NCI-H187 (cell line): ENCODE measurements around the gene KIF2A.
A peak's percentile ranks its signal among the peaks of the same experiment; 100 is the strongest.
"Not testable (repeated sequence)": the region's sequence is repeated elsewhere in the genome, so short reads cannot be mapped to it uniquely, and the experiment has no call there.

Source experiments
- DNase-seq, 2 experiments: peaks; one replicate each; lab custom pipeline; 2025; lab: John Stamatoyannopoulos, UW

KIF2A gene

DNA sequence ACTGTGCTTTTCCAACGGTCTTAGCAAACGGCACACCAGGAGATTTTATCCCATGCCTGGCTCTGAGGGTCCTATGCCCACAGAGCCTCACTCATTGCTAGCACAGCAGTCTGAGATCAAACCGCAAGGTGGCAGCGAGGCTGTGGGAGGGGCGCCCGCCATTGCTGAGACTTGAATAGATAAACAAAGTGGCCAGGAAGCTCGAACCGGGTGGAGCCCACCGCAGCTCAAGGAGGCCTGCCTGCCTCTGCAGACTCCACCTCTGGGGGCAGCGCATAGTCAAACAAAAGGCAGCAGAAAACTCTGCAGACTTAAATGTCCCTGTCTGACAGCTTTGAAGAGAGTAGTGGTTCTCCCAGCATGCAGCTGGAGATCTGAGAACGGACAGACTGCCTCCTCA is 14.2 kb upstream of the KIF2A start:
- DNase-seq = not testable (repeated sequence)

DNA sequence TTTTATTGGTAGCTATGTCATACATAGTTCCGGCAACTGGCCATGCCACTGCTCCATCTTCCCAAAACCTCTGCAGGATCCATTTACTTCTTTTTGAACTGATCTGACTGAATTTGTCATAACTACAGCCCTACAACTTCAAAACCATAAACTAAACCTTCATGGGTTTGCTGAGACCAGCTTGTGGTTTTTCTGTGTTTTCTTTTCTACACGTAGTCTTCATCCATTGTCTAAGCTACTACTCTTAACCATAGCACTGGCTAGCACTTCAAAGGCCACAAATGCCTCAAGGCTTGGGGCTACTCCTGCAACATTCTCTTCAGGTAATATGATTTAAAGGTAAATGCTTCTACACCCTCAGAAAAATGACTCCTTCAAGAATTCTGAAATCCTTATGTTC is 9.0 kb upstream of the KIF2A start:
- no peak for DNase-seq

DNA sequence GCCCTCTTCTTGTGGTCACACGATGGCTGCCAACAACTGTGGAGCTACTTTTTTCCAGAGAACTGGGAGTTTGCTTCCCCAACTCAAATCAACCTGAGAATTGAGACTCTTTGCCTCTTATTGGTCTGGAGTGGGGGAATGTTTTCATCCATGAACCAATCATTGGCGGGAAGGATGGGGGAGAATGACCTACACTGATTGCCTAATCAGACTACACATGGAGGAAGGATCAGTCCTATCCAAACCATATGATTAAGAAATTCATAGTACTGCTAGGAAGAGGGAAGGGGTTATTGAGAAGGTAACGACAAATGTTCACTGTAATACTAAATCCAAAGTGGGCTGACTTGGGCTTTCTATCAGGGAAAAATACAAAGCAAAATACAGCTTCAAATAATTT is 7.9 kb upstream of the KIF2A start:
- DNase-seq = no peak

DNA sequence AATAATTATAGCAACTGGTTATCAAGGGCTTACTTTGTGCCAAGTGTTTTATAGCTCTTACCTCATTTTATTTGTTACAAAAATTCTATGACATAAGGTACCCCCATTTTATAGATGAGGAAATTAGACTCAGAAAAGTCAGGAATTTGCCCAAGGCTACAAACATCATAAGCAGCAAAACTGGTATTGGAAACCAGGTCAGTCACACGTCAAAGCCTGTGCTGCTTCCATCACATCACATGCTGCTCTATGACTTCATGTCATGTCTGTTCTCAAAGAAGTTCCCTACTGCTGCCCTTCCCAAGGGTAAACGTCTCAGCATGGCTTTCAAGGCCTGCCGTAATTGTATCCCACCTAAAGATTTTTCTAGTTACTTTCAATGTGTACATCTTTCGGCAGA is 6.9 kb upstream of the KIF2A start:
- DNase-seq = no peak

DNA sequence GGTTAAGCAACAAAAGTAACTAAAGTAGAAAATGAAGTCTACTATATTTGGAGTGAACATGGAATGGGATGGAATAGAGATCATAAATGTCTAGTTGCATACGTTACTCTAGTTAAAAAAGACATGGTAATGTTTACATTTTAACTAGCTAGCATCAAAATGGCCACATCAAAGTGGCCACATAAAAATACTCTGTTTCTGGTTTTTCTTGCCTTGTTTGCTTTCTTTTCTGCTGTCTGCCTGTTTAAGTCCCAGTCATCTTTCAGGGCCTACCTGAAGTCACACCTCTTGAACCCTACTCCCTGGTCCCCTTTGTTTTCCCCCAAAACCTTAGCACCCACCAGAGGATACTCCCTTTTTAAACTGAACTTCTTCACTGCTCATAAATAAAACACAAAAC is 6.4 kb upstream of the KIF2A start:
- no peak for DNase-seq

DNA sequence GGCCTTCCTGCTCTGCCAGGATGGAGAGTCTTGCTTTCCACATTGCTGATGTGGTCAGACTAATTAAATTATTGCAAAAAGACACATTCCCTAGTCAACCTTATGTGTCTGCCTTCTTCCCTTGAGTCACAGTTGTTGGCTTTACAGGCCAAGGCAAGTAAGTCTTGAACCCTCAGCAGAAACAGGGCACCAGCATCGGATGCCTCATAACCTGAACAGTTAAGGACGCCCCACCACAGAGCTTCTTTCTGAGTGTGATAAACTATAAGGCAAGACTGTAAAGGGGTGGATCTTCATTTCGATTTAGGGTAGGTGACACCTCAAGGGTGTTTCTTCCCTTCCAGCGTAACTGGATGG is 670 bp upstream of the KIF2A start:
- no peak for DNase-seq

DNA sequence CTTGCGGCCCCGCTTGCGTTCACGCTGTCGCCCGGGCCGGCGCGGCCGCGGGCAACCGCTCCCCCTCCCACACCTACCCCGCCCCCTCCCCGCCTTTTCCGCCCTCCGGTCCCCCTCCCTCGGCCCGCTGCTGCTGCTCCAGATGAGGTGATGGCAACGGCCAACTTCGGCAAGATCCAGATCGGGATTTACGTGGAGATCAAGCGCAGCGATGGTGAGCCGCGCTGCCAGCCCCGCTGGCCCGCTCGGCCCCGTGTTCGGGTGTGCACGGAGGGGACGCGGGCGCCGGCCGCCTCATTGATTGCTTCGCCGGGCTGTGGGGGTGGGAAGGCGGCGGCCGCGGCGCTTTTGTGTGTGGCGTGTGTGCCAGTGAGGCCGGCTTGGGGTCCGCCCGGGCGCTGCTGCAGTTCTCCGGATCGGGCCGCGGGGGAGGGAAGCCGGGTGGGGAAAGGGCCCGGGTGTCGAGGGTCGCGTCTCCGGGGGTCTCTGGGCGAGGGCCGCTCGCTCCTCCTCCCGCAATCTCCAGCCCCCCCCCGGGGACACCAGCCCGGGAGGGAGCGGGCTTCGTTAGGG is 403 bp downstream of the KIF2A start:
- peak; percentile 39 to 85 for DNase-seq

DNA sequence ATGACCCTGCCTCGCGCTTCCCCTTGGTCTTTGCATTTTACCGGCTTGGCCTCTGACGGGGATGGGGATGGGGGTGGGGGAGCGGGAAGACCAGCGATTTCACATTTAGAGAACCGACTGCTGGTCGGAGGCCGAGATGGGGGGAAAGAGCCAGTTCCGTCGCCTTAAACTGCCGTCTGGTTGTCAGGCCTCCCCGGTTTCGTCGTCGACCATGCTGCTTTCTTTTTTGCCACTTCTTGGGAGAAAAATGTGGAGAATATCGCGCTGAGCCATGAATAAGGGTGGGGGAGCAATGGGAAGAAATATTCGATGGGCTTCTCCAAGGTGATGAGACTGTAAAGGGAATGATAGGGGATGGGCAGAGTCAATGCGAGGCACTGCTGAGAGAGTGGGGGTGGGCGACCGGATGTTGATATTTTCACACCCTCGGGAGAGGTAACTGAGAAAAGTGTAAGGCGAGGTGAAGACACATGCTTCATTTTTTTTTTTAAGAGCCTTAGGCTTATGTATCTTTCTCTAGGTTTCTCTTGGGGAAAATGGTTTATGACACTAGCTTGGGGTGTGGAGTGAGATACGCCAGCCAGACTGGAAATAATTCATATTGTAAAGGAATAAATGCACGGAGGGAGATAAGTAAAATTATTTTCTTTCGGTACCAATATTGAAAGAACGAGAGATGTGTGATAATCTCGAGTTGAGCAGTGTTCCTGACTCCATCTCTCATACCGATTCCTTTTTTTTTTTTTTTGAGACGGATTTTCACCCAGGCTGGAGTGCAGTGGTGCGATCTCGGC is 1.1 kb downstream of the KIF2A start:
- peak in 1 of 2 experiments; percentile 5 for DNase-seq

DNA sequence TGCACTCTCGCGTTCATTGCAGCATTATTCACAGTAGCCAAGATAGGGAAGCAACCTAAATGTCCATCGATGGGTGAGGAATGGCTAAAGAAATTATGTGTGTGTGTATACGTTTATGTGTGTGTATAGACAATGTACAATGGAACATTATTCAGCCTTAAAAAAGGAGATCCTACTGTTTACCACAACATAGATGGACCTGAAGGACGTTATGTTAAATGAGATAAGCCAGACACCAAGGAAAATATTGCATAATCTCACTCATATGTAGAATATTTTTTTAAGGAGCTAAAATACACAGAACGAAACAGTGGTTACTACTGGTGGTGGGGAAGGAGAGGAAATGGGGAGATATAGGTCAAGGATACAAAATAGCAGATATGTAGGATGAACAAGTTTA is 2.4 kb downstream of the KIF2A start:
- no peak for DNase-seq

DNA sequence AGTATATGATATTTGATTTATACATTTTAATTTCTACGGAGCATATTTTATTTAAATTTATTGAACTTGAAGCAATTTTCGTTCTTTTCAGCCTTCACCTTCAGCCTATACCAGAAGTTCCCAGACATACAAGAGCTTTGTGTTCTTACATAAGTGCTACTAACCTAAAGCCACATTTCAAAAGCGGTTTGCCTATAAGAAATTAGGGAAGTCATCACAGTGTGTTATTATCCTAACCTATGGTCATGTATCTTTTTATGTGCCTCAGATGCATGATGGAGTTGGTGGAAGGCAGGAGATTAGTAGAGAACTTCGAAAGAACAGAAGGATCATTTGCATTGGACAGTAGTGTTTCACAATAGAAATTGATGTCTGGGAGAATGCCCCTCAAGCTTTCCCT is 3.1 kb downstream of the KIF2A start:
- no peak for DNase-seq

DNA sequence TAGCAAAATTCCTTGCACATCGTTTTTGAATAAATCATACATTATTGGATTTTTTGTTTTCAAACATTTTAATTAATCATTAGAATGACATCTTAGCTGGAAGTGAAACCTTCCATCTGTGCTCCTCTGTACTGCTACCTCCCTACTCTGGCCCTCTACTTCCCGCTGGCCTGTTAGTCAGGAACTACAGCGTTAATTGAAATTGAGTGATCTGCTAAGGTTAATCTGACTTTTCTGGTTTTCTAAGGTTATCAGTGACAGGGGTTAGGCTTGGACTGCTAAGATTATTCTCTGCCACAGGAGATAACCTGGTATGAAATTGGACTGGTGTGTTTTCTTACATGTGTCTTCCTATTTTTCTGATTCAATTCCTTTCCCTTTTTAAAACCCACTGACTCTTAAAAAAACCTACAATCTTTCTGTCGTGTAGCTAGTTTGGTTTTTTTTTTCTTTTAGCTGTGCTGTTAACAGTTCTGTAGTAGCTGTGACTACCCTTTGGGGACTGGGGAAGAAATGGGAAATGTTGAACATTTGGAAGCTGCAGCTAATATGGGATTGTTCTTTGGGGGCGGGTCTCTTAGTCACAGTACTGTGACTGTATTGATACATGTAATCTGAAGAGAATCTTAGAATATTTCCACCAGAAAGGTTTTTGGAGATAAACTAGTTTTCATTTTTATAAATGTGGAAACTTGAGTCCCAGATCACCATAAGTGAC is 4.6 kb downstream of the KIF2A start:
- DNase-seq = no peak

DNA sequence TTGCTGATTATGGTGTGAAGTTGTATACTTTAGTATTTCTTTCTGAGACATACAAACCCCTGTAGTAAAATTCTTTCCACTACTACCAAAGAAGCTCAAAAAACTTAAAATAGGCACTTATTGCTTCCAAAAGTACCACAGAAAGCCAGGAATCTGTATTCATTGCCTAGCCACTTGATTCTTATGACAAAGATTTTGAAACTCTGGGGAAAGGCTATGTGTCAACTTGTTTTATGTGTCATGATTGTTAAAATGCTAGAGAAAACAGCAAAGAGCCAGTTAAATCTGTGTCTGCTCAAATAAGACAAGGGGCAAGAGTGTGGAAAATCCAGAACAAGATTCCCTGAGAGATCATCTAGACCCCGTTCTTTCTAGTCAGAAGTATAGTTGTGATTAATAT is 6.0 kb downstream of the KIF2A start:
- no peak for DNase-seq

DNA sequence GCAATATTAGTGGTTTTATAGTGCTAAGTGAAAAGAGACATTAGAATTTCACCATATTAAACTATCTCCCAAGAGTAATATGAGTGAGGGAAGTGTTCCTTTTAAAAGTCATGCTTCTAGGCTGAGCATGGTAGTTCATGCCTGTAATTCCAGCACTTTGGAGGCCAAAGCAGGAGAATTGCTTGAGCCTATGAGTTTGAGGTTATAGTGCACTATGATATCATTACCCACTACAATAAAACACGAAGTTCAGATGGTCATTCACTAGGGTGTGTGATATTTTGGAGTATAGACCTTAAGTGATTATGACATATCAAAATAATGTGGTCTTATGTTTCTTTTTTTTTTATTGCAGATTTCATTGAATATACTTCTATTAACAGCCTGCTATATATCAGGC is 6.7 kb downstream of the KIF2A start:
- DNase-seq = no peak

DNA sequence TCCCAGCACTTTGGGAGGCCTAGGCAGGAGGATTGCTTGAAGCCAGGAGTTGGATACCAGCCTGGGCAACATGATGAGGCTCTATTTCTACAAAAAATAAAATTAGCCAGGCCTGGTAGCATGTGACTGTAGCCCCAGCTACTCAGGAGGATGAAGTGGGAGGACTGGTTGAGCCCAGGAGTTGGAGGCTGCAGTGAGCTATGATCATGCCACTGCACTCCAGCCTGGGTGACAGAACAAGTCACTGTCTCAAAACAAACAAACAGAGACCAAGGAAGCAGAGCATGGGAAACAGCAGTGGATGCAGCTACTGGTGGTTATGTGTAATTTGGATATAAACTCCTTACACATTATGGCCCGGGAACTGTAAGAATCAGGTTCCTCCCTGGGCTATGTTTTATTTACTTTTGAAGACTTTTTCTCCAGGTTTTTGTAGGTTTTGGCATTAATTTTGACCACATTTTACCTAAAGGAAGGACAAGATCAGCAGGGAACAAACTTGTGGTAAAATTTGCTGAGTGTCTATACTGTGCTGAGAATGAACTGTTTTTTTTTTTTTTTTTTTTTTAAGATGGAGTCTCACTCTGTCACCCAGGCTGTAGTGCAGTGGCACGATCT is 8.3 kb downstream of the KIF2A start:
- DNase-seq = no peak

DNA sequence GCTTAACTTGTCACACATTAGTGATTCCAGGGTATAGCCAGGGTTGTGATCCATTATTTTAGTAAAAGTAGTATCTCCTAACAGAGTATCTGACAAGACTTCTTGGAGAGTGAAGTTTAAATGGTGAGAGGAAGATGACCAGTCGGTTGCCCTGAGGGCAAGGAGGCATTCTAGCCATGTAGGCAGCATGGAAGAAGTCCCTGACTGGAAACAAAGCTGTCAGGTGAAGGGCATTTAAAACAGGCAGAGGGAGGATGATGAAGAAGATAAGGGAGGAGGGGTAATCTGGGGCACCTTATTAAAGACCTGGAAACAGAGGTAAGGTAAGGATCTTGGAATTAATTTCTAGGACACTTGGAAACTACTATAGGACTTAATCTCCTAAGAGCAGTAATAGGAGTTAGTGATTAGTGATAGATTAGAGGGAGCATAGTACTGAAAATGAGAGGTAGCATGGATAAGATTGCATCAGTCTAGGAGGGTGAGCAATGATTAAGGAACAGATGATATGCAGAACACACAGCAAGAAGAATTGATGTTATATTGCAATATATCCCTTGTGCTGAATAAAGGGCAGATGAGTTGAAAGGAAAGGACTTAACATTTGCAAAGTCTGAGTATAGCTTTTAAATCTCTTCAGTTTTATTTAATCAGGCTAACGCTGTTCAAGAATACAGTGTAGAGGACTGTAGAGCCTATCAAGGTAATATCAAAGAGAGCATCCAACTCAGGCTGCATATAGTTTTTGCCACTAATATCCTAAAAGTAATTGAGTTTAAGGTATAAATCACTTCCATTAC is 9.6 kb downstream of the KIF2A start:
- DNase-seq = no peak

DNA sequence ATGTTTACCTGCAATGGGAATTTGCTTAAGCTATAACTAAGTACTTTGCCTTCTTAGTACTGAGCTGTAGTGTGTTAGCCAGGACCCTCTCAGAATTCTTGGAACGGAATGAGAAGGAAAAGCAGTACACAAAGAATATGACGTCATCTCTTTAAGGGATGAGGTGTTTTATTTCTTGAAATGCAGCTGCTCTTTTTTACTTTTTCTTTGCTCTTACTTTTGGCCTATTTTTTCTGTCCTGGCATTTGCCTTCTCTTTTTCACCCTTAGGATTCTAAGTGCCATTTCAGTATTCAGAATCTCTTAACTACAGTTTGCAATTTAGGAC is 10.1 kb downstream of the KIF2A start:
- DNase-seq = no peak

DNA sequence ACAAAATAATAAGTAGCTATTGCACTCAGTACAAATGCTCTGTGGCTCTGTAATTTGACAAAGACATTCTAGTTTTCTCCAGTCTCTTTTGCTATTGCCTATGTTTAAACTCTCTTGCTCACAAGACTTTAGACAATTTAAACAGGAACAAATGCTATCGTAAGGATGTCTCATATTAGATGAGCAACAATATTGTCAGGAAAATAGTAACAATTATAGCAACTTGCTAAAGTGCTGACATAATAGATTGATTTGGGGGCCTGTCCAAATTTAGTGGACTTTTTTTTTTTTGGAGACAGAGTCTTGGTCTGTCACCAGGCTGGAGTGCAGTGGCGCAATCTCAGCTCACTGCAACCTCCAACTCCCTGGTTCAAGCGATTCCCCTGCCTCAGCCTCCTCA is 11.8 kb downstream of the KIF2A start:
- DNase-seq = no peak

DNA sequence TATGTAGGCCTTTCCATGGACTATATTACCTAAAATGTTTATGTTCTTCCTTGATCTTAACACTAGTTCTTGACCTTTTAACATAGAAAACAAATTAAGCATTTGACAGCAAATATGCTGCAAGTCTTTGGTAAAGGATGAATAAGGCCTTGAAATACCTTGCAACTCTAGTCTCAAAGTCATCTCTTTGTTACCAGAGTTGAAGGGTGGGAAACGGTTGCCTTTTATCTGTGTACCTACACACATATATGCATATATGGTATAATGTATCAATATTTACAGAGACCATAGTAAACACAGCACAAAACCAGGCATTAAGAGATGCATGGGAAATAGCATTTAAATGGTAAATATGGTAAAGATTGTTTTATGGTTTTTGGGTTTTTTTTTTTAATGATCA is 16.5 kb downstream of the KIF2A start:
- no peak for DNase-seq

DNA sequence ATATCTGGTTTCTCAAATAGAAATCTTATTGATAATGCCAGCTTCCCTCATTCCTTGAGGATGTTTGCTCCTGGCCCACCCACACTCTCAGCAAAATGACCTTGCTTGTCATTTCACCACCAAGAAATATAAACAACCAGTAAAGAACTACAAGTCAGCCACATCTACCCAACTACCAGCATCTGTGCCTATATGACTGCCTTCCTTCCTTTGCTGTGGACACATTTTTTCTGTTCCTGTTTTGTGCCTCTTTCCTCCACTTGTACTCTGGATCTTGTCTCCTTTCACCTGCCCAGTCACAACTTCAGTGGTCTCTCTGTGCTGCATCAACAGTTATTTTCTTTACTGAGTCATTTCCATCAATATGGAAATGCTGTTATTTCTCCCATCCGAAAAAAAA is 20.3 kb downstream of the KIF2A start:
- DNase-seq = no peak

DNA sequence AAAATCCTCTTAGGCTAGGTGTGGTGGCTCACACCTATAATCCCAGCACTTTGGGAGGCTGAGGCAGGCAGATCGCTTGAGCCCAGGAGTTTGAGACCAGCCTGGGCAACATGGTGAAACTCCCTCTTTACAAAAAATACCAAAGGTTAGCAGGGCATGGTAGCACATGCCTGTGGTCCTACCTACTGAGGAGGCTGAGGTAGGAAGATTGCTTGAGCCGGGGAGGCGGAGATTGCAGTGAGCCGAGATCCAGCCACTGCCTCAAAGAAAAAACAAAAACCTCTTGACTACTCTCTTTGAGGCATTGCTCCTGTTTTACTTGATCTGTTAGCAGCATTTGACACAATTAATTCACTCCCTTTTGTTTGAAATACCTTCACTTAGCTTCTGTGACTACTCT is 20.7 kb downstream of the KIF2A start:
- no peak for DNase-seq

DNA sequence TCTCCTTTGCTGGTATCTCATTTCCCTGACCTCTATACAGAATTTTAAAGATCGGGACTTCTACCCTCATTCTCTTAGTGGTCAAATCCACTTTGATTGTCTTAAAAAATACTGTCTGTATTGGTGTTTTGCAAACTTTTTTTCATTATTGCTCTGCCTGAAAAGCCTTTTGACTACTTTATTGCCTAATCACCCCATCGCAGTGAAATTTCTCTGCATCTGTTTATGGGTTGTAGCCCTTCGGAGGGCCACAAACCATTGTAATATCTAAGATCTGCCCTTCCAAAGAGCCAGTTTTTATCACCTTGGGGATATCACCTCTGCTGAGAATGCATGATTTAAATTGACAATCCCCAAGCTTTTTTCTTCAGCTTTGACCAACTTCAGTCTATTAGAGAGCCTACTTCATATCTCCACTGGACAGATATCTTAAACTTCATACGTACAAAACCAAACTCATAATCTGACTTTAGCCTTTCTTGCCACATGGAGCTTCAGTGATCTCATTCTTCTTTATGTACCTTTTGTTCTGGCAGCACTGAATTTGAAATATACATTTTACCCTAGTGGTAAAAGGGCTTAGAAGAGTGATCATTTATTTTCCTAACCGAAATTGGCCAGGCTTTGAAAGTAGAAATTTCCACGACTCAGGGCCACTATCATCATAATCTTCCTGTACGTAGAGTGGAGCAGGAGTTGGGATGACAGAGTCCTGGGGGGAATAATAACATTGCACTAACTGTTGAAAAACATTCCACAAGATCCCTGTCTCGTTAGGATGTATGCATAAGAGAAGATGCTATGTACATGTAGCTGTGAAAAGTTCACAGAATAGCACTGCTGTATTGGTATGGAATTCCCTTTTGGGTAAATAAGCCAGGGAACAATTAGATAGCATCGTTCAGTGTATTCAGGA is 21.4 kb downstream of the KIF2A start:
- DNase-seq = no peak
